Subcutaneous abdominal adipose tissue (tissue), 5 donors: ENCODE data around the gene DNAJA3.
A peak's percentile ranks its signal among the peaks of the same experiment; 100 is the strongest.

Source experiments
- H3K27ac ChIP-seq: one replicate; pipeline ENCODE4 v1.7.0; 2013; ENCODE audit warnings: low read depth, mild to moderate bottlenecking, inconsistent platforms, low read length, moderate library complexity
- H3K27me3 ChIP-seq, 5 donors: one replicate each; pipeline ENCODE4 v1.7.0; 2013; ENCODE audit warnings: low read length in 5 of 5, inconsistent platforms in 1 of 5; ENCODE audit not compliant: control insufficient read depth in 5 of 5, insufficient read depth in 4 of 5
- H3K36me3 ChIP-seq, 5 donors: one replicate each; pipeline ENCODE4 v1.7.0; 2013; ENCODE audit warnings: low read length in 5 of 5; ENCODE audit not compliant: control insufficient read depth in 5 of 5, insufficient read depth in 5 of 5
- H3K4me1 ChIP-seq, 5 donors: one replicate each; pipeline ENCODE4 v1.7.0; 2013; ENCODE audit warnings: low read length in 5 of 5, mild to moderate bottlenecking in 3 of 5, moderate library complexity in 1 of 5; ENCODE audit not compliant: control insufficient read depth in 5 of 5, insufficient read depth in 5 of 5
- H3K4me3 ChIP-seq, 5 donors: one replicate each; pipeline ENCODE4 v1.7.0; 2013; ENCODE audit warnings: low read length in 5 of 5, low read depth in 1 of 5
- H3K9ac ChIP-seq, 5 donors: one replicate each; pipeline ENCODE4 v1.7.0; 2013; ENCODE audit warnings: low read length in 5 of 5, mild to moderate bottlenecking in 4 of 5, moderate library complexity in 3 of 5
- H3K9me3 ChIP-seq, 5 donors: one replicate each; pipeline ENCODE4 v1.7.0; 2013; ENCODE audit warnings: low read length in 5 of 5; ENCODE audit not compliant: control insufficient read depth in 5 of 5
- donor health status: healthy.
- donor health status: healthy.
- donor health status: healthy.
- donor health status: healthy.
- donor health status: healthy.

The DNAJA3 gene

GRCh38 chr16:4455081-4455480 lies 29.4 kb downstream of the DNAJA3 start:
- H3K27me3 ChIP-seq: no peaks in the 10 kb centered on the region
- peaks cover 0 to 82% (median 63%) of the 10 kb centered on the region in 5 donors for H3K36me3 ChIP-seq
- peaks cover 0 to 8% (median 6%) of the 10 kb centered on the region in 5 donors for H3K4me1 ChIP-seq
- no peak overlapping the region for H3K9ac ChIP-seq
- H3K9me3 ChIP-seq: no peaks in the 10 kb centered on the region
- no peak overlapping the region for H3K27ac ChIP-seq
- no peak overlapping the region for H3K4me3 ChIP-seq

- Histone ChIP-seq H3K27ac (no peak overlapping the region), H3K4me1 (peaks cover 0 to 8% (median 6%) of the 10 kb centered on the region in 5 donors), H3K4me3 (no peak overlapping the region), H3K9ac (no peak overlapping the region), H3K9me3 (no peaks in the 10 kb centered on the region), H3K27me3 (no peaks in the 10 kb centered on the region), H3K36me3 (peaks cover 0 to 75% (median 55%) of the 10 kb centered on the region in 5 donors)
These were observed 30.3 kb downstream of the DNAJA3 start for GRCh38 chr16:4455951-4456350.

GRCh38 chr16:4460936-4461249 lies 35.2 kb downstream of the DNAJA3 start:
- Histone ChIP-seq H3K4me3 (no peak overlapping the region), H3K36me3 (peaks cover 0 to 66% (median 44%) of the 10 kb centered on the region in 5 donors), H3K9me3 (no peaks in the 10 kb centered on the region), H3K27ac (no peak overlapping the region), H3K4me1 (peaks cover 0 to 8% (median 6%) of the 10 kb centered on the region in 5 donors), H3K27me3 (no peaks in the 10 kb centered on the region), H3K9ac (no peak overlapping the region)

- H3K4me1 ChIP-seq: peaks cover 0 to 8% (median 6%) of the 10 kb centered on the region in 5 donors
- H3K27me3 ChIP-seq: no peaks in the 10 kb centered on the region
- H3K36me3 ChIP-seq: peaks cover 0 to 66% (median 44%) of the 10 kb centered on the region in 5 donors
- no peak overlapping the region for H3K9ac ChIP-seq
- no peak overlapping the region for H3K4me3 ChIP-seq
- H3K9me3 ChIP-seq: no peaks in the 10 kb centered on the region
- H3K27ac ChIP-seq: no peak overlapping the region
These were observed 35.8 kb downstream of the DNAJA3 start for GRCh38 chr16:4461250-4462085.

GRCh38 chr16:4463522-4464163 lies 38.0 kb downstream of the DNAJA3 start:
- Histone ChIP-seq H3K27ac (no peak overlapping the region), H3K9ac (peak overlapping the region in 1 of 5 donors; percentile 10), H3K36me3 (peaks cover 0 to 65% (median 42%) of the 10 kb centered on the region in 5 donors)

GRCh38 chr16:4465977-4466779 lies 40.5 kb downstream of the DNAJA3 start:
- H3K27me3 ChIP-seq: no peaks in the 10 kb centered on the region
- H3K4me1 ChIP-seq: no peaks in the 10 kb centered on the region
- H3K9ac ChIP-seq: peak overlapping the region in 1 of 5 donors; percentile 25
- H3K36me3 ChIP-seq: peaks cover 0 to 63% (median 43%) of the 10 kb centered on the region in 5 donors
- no peak overlapping the region for H3K4me3 ChIP-seq
- no peak overlapping the region for H3K27ac ChIP-seq
- no peaks in the 10 kb centered on the region for H3K9me3 ChIP-seq

More at GRCh38 chr16:4463522-4464163, 38.0 kb downstream of the DNAJA3 start:
- Histone ChIP-seq H3K27me3 (no peaks in the 10 kb centered on the region), H3K4me3 (no peak overlapping the region), H3K9me3 (no peaks in the 10 kb centered on the region), H3K4me1 (peaks cover 0 to 8% (median 6%) of the 10 kb centered on the region in 5 donors)

- Histone ChIP-seq H3K4me3 (no peak overlapping the region), H3K9me3 (no peaks in the 10 kb centered on the region), H3K4me1 (no peaks in the 10 kb centered on the region), H3K27ac (no peak overlapping the region), H3K36me3 (peaks cover 0 to 54% (median 36%) of the 10 kb centered on the region in 5 donors), H3K27me3 (no peaks in the 10 kb centered on the region), H3K9ac (no peak overlapping the region)
These were observed 42.2 kb downstream of the DNAJA3 start for GRCh38 chr16:4467916-4468315.

- Histone ChIP-seq H3K9ac (no peak overlapping the region), H3K36me3 (peaks cover 0 to 44% (median 30%) of the 10 kb centered on the region in 5 donors), H3K4me1 (peaks cover 0 to 6% (median 3%) of the 10 kb centered on the region in 5 donors), H3K9me3 (no peaks in the 10 kb centered on the region), H3K27me3 (no peaks in the 10 kb centered on the region), H3K27ac (no peak overlapping the region), H3K4me3 (no peak overlapping the region)
These were observed 43.3 kb downstream of the DNAJA3 start for GRCh38 chr16:4468972-4469371.

- peaks cover 0 to 20% (median 10%) of the 10 kb centered on the region in 5 donors for H3K36me3 ChIP-seq
- no peaks in the 10 kb centered on the region for H3K9me3 ChIP-seq
- no peak overlapping the region for H3K9ac ChIP-seq
- no peak overlapping the region for H3K4me3 ChIP-seq
- H3K4me1 ChIP-seq: peaks cover 2 to 33% (median 18%) of the 10 kb centered on the region in 5 donors
- H3K27ac ChIP-seq: no peak overlapping the region
- H3K27me3 ChIP-seq: no peaks in the 10 kb centered on the region
These were observed 46.2 kb downstream of the DNAJA3 start for GRCh38 chr16:4471869-4472268.
